NCI-H69 (cell line): ENCODE measurements around the gene SRRM5.
"Not testable (repeated sequence)": the region's sequence is repeated elsewhere in the genome, so short reads cannot be mapped to it uniquely, and the experiment has no call there.

Source experiments
- DNase-seq: peaks from one replicate; lab custom pipeline; 2025; lab: John Stamatoyannopoulos, UW

Gene SRRM5

GRCh38 chr19:43591904-43592772, 19.8 kb upstream of the SRRM5 start:
- no peak for DNase-seq

- DNase-seq = no peak
These were observed 19.0 kb upstream of the SRRM5 start for GRCh38 chr19:43592800-43593350.

GRCh38 chr19:43594081-43594697, 17.7 kb upstream of the SRRM5 start:
- no peak for DNase-seq

- DNase-seq = peak; percentile 89
These were observed 16.9 kb upstream of the SRRM5 start for GRCh38 chr19:43594710-43595604.

- DNase-seq = peak; percentile 64
These were observed 16.3 kb upstream of the SRRM5 start for GRCh38 chr19:43595605-43595998.

GRCh38 chr19:43595999-43596841, 15.7 kb upstream of the SRRM5 start, which contains the start of the genes IRGQ and ZNF576:
TSS of gene IRGQ (minus strand) at chr19:43596134. CDS start at chr19:43595338, 796 bp downstream.
TSS of gene ZNF576 (plus strand) at chr19:43596595. CDS start at chr19:43597109, 514 bp downstream.
- DNase-seq = peak; percentile 99

- DNase-seq = peak; percentile 41
These were observed 14.9 kb upstream of the SRRM5 start for GRCh38 chr19:43596842-43597461.

- DNase-seq = no peak
These were observed 14.0 kb upstream of the SRRM5 start for GRCh38 chr19:43597876-43598275.

- DNase-seq = no peak
These were observed 13.2 kb upstream of the SRRM5 start for GRCh38 chr19:43598445-43599240.

- DNase-seq = no peak
These were observed 12.1 kb upstream of the SRRM5 start for GRCh38 chr19:43599635-43600295.

GRCh38 chr19:43600326-43600725, 11.6 kb upstream of the SRRM5 start:
- DNase-seq = not testable (repeated sequence)

GRCh38 chr19:43605875-43606568, 5.9 kb upstream of the SRRM5 start:
- DNase-seq = peak; percentile 20

GRCh38 chr19:43606569-43607229, 5.2 kb upstream of the SRRM5 start:
- DNase-seq = peak; percentile 15

- no peak for DNase-seq
These were observed 4.4 kb upstream of the SRRM5 start for GRCh38 chr19:43607238-43608205.

GRCh38 chr19:43609872-43610271, 2.0 kb upstream of the SRRM5 start:
- no peak for DNase-seq

- no peak for DNase-seq
These were observed 1.4 kb upstream of the SRRM5 start for GRCh38 chr19:43610493-43610892.

GRCh38 chr19:43612374-43612773, 486 bp downstream of the SRRM5 start:
- DNase-seq = no peak
